Measurements from ENCODE around the gene TSPEAR. TPM values are rescaled to one million over a fixed set of nuclear protein-coding genes. Genes with fewer than 3 reads are reported as not detected.

The TSPEAR gene
- total and polyA plus RNA-seq, 8 donors = 0.05 to 0.29 (median 0.12) TPM; not detected in 4

- no peak for TF ChIP-seq POLR2AphosphoS5 (IDR thresholded peaks at IDR 0.05)
- TF ChIP-seq POLR2A (IDR thresholded peaks at IDR 0.05) = no peak
- TF ChIP-seq CTCF (IDR thresholded peaks at IDR 0.05) = no peak
- no peak for TF ChIP-seq EP300 (IDR thresholded peaks at IDR 0.05)
- peak in 1 of 2 donors; percentile 41 for DNase-seq
- H3K4me1 ChIP-seq = peaks cover 0 to 9% (median 9%) of the 10 kb centered on the region in 4 donors
- no peaks in the 10 kb centered on the region for H3K36me3 ChIP-seq
- intact Hi-C loops (cut with DNase I; ENCODE audit: low total_unique reads) = no loop called here
- 16 to 26% (median 23%) methylated on average over 14 of the region's 14 CpGs for WGBS, 5 donors
- peaks cover 0 to 13% (median 6%) of the 10 kb centered on the region in 4 donors for H3K9me3 ChIP-seq
- peaks cover 0 to 44% (median 5%) of the 10 kb centered on the region in 3 donors for H3K27me3 ChIP-seq
- H3K4me3 ChIP-seq = no peak overlapping the region
- H3K27ac ChIP-seq = no peak overlapping the region
Observed at GRCh38 chr21:44548922-44549321, 162.4 kb downstream of the TSPEAR start.

GRCh38 chr21:44548381-44548780, 163.0 kb downstream of the TSPEAR start:
- intact Hi-C loops (cut with DNase I; ENCODE audit: low total_unique reads) = no loop called here
- peaks cover 0 to 17% (median 5%) of the 10 kb centered on the region in 4 donors for H3K9me3 ChIP-seq
- peak in 1 of 2 donors; percentile 21 for DNase-seq
- H3K36me3 ChIP-seq = no peaks in the 10 kb centered on the region
- no peak overlapping the region for H3K4me3 ChIP-seq
- peaks cover 0 to 9% (median 9%) of the 10 kb centered on the region in 4 donors for H3K4me1 ChIP-seq
- 45 to 67% (median 55%) methylated on average over 13 of the region's 13 CpGs for WGBS, 5 donors
- no peak overlapping the region for H3K27ac ChIP-seq
- TF ChIP-seq CTCF (IDR thresholded peaks at IDR 0.05) (no peak), EP300 (IDR thresholded peaks at IDR 0.05) (no peak), POLR2AphosphoS5 (IDR thresholded peaks at IDR 0.05) (no peak), POLR2A (IDR thresholded peaks at IDR 0.05) (no peak)
- peaks cover 0 to 44% (median 5%) of the 10 kb centered on the region in 3 donors for H3K27me3 ChIP-seq

- peaks cover 0 to 9% (median 9%) of the 10 kb centered on the region in 4 donors for H3K4me1 ChIP-seq
- no peak for TF ChIP-seq EP300 (IDR thresholded peaks at IDR 0.05)
- TF ChIP-seq POLR2AphosphoS5 (IDR thresholded peaks at IDR 0.05) = no peak
- TF ChIP-seq POLR2A (IDR thresholded peaks at IDR 0.05) = no peak
- no peak for TF ChIP-seq CTCF (IDR thresholded peaks at IDR 0.05)
- no peak overlapping the region for H3K27ac ChIP-seq
- peak in 1 of 2 donors; percentile 21 for DNase-seq
- H3K4me3 ChIP-seq = no peak overlapping the region
- WGBS, 5 donors = 48 to 60% (median 52%) methylated on average over 5 of the region's 5 CpGs
- intact Hi-C loops (cut with DNase I; ENCODE audit: low total_unique reads) = no loop called here
- peaks cover 0 to 23% (median 6%) of the 10 kb centered on the region in 4 donors for H3K9me3 ChIP-seq
- H3K36me3 ChIP-seq = no peaks in the 10 kb centered on the region
- H3K27me3 ChIP-seq = peaks cover 0 to 44% (median 5%) of the 10 kb centered on the region in 3 donors
Observed at GRCh38 chr21:44547656-44548331, 163.6 kb downstream of the TSPEAR start.

- Histone ChIP-seq H3K4me1 (peaks cover 0 to 9% (median 9%) of the 10 kb centered on the region in 4 donors), H3K27me3 (peaks cover 0 to 22% (median 5%) of the 10 kb centered on the region in 3 donors), H3K36me3 (no peaks in the 10 kb centered on the region), H3K4me3 (no peak overlapping the region), H3K27ac (no peak overlapping the region), H3K9me3 (peaks cover 0 to 31% (median 13%) of the 10 kb centered on the region in 4 donors)
- DNase-seq = no peak
- TF ChIP-seq POLR2AphosphoS5 (IDR thresholded peaks at IDR 0.05) (no peak), POLR2A (IDR thresholded peaks at IDR 0.05) (no peak), CTCF (IDR thresholded peaks at IDR 0.05) (no peak), EP300 (IDR thresholded peaks at IDR 0.05) (no peak)
- intact Hi-C loops (cut with DNase I; ENCODE audit: low total_unique reads) = no loop called here
- WGBS, 5 donors = 52 to 79% (median 74%) methylated on average over 3 of the region's 3 CpGs
Observed at GRCh38 chr21:44544566-44544965, 166.8 kb downstream of the TSPEAR start.
